Effector CD8-positive, alpha-beta T cell (primary cell): ENCODE data around the gene REV3L.
"Not testable (repeated sequence)": the region's sequence is repeated elsewhere in the genome, so short reads cannot be mapped to it uniquely, and the experiment has no call there.

ENCODE experiments used
- DNase-seq: peaks from one replicate; lab custom pipeline; 2025; lab: John Stamatoyannopoulos, UW
- total RNA-seq, 4 experiments: gene quantifications; one replicate each; lab custom pipeline; 2026; lab: John Stamatoyannopoulos, UW

REV3L gene, protein sequence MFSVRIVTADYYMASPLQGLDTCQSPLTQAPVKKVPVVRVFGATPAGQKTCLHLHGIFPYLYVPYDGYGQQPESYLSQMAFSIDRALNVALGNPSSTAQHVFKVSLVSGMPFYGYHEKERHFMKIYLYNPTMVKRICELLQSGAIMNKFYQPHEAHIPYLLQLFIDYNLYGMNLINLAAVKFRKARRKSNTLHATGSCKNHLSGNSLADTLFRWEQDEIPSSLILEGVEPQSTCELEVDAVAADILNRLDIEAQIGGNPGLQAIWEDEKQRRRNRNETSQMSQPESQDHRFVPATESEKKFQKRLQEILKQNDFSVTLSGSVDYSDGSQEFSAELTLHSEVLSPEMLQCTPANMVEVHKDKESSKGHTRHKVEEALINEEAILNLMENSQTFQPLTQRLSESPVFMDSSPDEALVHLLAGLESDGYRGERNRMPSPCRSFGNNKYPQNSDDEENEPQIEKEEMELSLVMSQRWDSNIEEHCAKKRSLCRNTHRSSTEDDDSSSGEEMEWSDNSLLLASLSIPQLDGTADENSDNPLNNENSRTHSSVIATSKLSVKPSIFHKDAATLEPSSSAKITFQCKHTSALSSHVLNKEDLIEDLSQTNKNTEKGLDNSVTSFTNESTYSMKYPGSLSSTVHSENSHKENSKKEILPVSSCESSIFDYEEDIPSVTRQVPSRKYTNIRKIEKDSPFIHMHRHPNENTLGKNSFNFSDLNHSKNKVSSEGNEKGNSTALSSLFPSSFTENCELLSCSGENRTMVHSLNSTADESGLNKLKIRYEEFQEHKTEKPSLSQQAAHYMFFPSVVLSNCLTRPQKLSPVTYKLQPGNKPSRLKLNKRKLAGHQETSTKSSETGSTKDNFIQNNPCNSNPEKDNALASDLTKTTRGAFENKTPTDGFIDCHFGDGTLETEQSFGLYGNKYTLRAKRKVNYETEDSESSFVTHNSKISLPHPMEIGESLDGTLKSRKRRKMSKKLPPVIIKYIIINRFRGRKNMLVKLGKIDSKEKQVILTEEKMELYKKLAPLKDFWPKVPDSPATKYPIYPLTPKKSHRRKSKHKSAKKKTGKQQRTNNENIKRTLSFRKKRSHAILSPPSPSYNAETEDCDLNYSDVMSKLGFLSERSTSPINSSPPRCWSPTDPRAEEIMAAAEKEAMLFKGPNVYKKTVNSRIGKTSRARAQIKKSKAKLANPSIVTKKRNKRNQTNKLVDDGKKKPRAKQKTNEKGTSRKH (N-terminal part only)
- total RNA-seq = 76.3 to 114 (median 98.9) reads per million in 4 experiments

DNA sequence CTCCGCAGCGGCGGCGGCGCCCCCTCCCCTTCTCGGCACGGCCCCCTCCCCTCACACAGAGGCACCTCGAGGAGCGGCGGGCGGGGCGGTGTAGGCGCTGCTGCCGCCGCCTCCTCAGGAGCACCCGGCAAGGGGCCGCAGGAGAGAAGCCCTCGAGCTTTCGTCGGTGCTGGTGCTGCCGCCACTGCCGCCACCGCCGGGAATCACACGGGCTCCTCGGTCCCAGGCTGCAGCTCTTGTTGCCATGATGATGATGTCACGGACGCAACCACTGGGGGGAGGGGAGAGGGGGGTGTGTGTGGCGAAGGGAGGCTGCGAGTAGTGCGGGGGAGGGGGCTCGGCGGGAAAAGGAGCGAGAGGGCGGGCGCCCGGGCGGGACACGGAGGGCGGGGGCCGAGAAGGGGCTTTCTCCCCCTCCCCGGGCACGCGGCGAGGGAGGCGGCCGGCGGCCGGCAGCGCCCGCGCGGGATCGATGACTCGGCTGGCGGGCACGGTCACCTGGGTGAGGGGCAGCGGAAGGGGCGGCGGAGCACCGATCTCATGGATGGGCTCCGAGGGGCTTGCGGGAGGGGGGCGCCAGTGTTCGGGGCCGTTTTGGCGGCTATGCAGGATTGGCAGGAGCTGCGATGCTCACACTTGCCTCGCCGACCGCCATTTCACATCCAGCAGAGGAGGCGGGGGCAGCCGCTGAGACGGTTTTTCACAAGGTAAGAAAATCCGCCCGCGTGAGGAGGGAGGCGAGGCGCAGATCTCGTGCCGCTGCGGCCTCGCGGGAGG, at the start of gene REV3L:
REV3L (minus strand) TSS at position 260 of the 777 bp plus-strand sequence. CDS start 330 bp downstream, outside the sequence.
- peak; percentile 85 for DNase-seq

DNA sequence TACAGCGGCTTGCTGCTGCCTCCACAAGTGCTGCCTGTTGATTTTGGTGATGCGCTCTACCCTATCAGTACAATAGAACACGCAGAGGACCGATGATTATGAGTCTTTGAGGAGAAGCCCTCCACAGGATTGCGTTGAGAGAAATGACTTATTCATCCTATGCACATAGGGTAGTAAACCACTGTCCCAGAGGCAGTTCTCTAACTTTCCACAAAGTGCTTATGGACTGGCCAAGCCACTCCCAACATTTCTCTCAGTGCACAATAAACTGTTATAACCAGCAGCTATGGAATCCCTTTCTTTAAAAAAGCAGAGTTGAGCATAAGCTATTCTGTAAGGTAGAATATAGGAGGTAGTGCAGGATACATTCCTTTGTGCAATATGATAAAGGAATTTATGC, 48.2 kb upstream of the REV3L start:
- DNase-seq = no peak

DNA sequence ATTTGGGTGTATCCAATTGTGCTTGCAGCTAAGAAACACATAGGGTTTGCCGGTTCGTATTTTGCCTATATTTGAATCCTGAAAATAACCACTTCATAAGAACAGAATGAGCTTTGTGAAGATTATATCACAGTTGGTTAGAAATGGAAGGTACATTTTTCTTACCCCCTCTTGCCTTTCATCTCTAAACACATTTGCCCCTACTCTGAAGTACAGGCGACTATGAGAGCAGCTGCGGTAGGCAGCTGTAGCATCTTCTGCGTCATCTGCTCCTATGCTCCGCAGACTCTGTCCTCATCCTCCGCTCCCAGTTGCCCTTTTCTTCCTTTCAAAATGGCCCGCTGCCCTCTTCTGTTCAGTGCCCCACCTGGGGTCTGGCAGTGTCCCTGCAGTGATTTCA, 47.6 kb upstream of the REV3L start:
- DNase-seq = no peak

DNA sequence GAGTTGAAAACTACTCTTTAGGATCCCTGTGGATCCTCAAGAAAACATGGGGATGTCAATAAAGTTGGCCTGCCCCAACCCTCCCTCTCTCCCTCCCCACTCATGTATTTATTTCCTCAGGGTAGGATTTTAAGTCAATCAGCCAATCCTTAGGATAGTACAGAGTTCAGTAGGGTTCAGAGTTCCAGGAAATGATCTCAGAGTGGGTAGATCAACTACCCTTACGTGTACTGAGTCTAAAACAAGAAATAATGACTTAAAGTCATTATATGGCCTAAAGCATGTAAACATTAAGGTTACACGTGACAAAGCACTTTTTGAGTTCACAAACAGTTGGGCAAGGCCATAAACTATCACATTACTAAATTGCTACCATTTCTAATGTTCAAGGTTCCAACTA, 47.2 kb upstream of the REV3L start:
- DNase-seq = no peak

DNA sequence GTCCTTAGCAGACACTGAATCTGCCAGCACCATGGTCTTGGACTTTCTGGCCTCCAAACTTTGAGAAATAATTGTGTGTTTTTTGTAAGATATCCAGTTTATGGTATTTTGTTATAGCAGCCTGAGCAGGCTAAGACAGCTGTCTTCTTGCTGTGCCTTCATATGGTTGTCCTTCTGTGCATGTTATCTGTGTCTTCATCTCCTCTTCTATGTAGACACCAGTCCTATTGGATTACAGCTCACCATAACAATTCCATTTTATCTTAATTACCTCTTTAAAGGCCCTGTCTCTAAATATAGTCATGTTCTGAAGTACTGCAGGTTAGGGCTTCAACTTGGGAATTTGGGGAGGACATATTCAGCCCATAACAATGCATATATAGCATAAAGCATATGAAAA, 44.3 kb upstream of the REV3L start:
- no peak for DNase-seq

DNA sequence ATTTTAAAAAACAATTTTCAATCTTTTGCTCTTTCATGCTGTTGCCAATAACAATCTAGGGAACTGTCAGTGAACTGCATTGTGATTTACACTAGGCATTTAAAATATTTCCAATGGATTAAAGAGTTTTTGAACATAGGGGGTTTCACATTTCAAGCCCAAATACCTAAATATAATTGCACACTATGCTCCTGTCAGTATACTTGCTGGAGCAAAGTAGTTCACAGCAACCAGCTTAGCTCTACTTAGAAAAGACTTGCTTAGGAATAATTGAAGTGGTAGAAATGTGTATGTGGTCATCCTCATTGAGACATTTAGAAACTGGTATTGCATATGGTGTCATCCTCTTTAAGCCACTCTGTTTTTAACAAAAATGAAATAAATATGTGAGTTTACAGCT, 41.7 kb upstream of the REV3L start:
- DNase-seq = no peak

DNA sequence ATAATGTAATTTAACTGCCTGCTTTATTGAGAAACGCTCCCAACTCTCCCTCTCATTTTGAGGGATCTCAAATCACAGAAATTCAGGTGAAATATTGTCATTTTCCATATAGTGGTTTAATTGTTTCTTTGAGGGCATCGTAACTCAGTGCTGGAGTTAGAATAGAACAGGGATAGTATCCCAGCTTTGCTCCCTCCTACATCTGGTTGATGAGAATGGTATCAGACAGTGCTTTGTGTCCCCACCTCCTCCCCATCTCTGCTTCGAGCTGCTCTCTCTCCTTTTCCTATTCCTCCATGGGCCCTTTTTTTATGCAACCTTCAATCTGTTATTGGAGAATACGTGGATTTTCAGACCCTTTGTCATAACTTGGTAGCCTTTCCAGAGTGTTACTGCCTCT, 41.2 kb upstream of the REV3L start:
- no peak for DNase-seq

DNA sequence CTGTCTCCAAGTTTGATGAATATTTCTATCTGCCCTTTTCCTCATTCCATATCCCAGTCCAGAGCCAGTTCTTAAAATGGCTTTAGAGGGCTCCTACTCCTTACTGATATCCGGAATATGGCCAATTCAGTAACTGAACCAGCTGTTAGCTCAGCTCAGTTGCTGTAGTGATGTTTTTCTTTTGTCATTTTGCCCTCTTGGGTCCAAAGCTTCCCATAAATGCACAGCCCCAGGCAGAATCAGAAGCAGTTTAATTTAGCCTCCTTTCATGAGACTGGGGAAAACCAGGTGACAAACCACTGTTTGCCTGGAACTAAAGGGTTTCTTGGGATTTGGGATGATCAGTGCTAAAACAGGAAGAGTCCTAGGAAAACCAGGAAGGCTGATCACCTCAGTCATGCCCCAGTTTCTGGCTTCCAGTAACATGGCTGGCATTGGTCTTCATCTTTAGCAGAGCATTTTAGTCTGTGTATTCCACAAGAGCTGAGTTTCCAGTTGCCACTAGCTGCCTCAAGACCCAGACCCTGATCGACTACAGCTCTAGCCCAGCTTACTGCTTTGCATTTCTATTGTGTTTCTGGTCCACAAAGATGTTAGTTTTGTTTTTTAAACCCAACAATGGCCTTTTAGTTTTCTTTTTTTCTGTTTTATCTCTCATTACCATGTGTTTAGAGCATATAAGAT, 40.6 kb upstream of the REV3L start:
- no peak for DNase-seq

DNA sequence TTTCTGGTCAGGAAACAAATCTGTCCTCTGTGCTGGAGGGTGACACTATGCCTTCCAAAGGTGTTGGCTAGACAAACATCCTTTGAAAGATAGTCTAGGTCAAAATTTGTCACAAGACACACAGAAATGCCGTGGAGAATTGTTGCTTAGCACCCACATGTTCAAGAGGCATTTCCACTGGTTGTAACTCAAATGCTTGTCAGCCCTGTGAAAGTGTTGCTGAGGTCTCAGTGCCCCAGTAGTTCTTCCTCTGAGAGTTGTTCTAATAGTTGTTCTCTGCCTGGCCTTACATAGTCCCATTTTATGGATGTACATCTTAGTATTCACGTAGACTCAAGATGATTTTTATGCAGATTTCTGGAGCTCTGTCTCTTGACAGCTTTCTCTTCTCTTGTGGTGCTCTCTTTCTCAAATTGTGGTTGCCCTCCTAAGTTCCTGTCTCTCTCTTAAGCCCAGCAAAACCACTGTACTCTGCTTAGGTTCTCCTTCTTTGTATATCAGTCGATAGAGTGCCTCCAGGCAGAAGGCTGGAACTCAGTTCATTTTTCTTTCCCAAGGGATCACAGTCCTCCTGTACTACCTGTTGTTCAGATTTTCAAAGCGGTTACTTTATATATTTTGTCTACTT, 39.5 kb upstream of the REV3L start:
- DNase-seq = no peak

DNA sequence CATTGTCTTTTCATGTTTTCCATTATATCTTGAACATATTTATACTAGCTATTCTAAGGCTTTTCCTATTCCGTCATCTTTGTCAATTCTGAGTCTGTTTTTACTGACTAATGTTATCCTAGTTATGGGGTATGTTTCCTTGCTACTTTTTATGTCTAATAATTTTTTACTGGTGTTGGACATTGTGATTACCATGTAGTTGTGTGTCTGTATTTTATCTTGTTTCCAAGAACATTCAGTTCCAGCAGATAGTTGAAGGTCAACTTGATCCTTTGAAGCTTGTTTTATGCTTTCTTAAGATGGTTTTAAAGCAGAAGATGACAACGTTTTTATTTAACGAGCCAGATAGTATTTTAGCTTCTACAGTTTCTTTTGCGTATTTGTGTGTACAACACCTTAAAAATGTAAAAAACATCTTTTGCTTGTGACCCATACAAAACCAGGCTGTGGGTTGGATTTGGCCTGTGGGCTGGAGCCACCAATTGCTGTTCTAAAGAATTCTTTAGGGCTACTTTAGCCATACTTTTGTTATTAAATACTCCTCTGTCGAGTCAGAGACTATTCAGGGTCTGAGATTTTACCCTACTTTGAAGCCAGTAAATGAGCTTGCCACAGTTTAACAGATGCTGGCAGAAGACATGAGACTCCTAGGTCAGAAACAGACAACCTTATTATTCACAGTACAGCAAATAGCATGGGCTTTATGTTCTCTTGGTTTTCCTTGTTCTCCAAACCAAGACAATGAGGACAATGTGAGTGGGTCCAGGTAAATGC, 38.7 kb upstream of the REV3L start:
- DNase-seq = no peak

DNA sequence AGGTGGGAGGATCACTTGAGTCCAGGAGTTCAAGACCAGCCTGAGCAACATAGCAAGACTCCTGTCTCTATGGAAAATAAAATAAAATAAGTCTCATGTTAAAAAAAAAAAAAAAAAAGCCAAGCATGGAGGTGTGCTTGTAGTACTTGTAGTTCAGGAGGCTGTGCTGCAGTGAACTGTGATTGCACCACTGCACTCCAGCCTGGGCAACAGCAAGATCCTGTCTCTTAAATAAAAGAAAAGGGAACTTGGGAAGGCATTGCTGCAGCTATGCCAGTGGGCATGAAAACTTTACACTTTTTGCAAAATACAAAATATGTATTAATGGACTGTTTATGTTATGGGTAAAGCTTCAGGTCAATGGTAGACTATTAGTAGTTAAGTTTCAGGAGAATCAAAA, 37.5 kb upstream of the REV3L start:
- DNase-seq = no peak

DNA sequence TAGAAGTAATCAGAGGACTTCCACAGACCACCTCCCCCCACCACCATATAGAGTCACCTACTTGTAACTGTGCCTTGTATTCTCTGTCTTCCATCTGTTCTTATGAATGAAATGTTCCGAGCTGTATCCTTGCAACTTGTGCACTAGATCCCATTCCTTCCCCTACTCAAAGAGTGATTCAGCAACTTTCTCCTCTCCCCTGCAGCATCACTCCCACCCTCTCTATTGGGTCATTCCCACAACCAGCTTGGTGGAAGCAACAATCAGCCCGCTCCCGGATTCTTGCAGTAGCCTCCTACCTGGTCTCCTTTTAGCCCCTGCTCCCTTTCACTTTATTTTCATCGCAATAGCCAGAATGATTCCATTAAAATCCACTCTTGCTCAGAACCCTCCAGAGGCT, 34.9 kb upstream of the REV3L start:
- no peak for DNase-seq

DNA sequence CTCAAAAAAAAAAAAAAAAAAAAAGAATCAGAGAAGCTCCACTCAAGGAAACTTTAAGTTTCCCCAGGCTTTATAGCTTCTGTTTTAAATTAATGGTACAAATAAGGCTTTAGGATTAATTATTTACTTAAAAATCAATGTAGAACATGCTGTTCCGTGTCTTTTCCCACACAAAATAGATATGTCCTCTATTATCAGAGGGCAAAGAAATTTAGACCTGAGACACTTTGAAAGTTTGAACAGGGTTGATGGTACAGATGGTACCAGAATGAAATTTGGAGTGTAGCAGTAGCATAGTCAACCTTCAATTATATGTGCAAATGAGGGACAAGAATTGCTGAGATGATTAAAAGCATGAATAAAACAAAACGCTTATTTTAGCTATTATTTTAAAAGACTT, 32.2 kb upstream of the REV3L start:
- DNase-seq = no peak

DNA sequence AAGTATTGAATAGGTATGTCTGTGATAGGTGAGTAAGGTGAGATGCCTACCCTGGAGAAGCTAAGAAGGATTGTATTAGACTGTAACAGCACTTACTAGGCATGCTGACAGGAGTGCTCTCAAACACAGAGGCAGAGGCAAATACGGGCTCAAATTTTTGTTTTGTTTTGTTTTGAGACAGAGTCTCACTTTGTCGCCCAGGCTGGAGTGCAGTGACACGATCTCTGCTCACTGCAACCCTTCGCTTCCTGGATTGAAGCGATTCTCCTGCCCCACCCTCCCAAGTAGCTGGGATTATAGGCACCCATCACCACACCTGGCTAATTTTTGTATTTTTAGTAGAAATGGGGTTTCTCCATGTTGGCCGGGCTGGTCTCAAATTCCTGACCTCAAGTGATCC, 31.5 kb upstream of the REV3L start:
- DNase-seq = not testable (repeated sequence)

DNA sequence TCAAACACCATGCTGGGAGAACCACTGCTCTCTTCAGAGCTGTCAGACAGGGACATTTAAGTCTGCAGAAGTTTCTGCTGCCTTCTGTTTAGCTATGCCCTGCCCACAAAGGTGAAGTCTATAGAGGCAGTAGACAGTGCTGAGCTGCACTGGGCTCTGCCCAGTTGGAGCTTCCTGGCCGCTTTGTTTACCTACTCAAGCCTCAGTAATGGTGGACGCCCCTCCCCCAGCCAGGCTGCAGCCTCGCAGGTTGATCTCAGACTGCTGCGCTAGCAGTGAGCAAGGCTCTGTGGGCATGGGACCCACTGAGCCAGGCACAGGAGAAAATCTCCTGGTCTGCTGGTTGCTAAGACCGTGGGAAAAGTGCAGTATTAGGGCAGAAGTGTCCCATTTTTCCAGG, 24.2 kb upstream of the REV3L start:
- not testable (repeated sequence) for DNase-seq

DNA sequence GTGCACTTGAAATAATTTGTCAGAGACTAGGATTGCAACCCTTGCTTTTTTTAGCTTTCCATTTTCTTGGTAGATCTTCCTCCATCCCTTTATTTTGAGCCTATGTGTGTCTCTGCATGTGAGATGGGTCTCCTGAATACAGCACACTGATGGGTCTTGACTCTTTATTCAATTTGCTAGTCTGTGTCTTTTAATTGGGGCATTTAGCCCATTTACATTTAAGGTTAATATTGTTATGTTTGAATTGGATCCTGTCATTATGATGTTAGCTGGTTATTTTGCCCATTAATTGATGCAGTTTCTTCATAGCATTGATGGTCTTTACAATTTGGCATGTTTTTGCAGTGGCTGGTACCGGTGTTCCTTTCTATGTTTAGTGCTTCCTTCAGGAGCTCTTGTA, 22.5 kb upstream of the REV3L start:
- DNase-seq = not testable (repeated sequence)

DNA sequence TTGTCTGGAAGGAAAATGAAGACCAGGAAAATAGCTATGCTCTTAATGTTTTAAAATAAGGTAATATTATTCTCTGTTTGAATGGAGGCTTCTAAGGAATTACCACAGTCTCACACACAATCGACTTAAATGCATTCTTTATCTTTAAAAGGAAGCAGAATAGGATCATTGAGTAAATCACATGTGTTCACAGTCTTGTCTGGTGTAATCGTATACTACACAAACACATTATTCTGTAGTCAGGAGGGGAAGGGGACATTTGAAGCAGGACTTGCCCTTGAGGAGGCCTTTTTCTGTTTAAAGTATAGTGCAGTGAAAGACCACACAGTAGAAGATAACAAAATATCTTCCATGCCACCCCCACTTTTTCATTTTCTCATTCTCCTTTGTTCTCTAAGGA, 20.6 kb upstream of the REV3L start:
- no peak for DNase-seq

DNA sequence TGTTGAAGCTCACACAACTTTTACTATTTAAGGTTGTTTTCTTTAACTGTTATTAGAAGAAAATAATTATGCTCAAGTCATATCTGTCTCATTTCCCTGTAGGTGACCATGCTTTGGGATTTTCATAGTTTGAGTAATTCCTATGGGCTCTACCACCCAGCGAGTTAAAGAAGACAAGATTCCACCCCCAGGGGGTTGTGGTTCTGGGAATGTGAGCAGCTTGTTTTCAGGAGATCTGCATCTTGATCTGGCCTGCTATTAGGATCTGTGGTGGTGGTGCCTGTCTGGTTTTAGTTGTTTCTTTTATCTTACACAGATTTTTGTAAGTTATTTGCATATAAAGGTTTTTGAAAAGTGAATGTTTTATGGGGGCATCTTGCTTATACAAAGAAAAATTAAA, 20.2 kb upstream of the REV3L start:
- no peak for DNase-seq

DNA sequence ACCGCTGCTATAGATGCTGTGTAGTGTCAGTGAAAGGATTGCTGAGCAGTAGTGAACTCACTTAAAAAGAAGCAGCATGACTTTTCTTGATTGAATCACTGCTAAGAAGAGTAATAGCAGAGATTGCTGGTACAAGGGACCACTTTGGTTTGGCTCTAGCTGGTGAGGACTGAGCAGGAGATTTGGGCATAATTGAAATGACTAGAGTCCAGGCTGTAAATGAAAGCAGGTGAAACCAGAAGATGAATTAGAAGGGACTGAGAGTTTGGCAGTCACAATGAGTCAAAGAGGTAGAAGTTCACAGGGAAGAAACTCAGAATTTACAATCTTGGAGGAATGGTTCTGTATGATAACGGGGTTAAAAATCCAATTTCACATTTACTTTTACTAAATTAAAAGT, 19.1 kb upstream of the REV3L start:
- no peak for DNase-seq
